Stomach (tissue), 4 donors: ENCODE results near the gene PC.

ENCODE experiments used
- CTCF ChIP-seq, 7 experiments: fragments of 450-650 bp in 4 of 7; fragments of 200-600 bp in 3 of 7; sonication (generic) in 3 of 7; IDR thresholded peaks; one replicate each; pipeline ENCODE4 v1.5.1; 2016 to 2019; ENCODE audit warnings: antibody characterized with exemption in 7 of 7, control low read depth in 2 of 7, mild to moderate bottlenecking in 1 of 7
- POLR2A ChIP-seq, 4 donors: fragments of 450-650 bp; IDR thresholded peaks; one replicate each; pipeline ENCODE4 v1.6.1; 2016; ENCODE audit warnings: antibody characterized with exemption in 4 of 4, control low read depth in 2 of 4, mild to moderate bottlenecking in 1 of 4, moderate library complexity in 1 of 4

GRCh38 chr11:66887526-66887925 is 70.7 kb downstream of the PC start:
- no peak for TF ChIP-seq CTCF (IDR thresholded peaks at IDR 0.05)
- TF ChIP-seq POLR2A (IDR thresholded peaks at IDR 0.05): no peak
